ENCODE results near the gene PECR.

DNA sequence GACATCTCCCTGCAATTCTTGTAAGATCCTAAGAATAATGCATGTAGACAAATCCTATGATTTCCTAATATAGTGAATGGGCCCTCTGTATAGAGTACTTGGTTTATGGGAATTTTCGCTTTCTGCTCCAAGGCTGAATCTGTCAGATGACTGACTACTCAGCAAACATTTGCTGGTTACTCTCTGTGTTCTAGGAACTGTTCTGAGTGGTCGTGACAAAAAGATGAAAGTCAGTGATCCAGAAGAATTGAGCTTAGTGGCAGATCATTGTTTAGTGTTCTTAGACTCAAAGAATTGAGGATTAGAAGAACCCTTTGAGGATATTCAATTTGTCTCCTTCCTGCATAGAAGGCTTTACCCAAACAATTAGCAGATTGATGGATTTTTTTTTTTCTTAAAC is 37.5 kb upstream of the PECR start:
- no peak for TF ChIP-seq ZFP36 (IDR thresholded peaks at IDR 0.05; ENCODE audit: low read depth, low read length, partially characterized antibody)
- TF ChIP-seq DACH1 (IDR thresholded peaks at IDR 0.05; ENCODE audit: partially characterized antibody): no peak
- no peak for TF ChIP-seq TARDBP (IDR thresholded peaks at IDR 0.05)
- TF ChIP-seq, protein P1, sequence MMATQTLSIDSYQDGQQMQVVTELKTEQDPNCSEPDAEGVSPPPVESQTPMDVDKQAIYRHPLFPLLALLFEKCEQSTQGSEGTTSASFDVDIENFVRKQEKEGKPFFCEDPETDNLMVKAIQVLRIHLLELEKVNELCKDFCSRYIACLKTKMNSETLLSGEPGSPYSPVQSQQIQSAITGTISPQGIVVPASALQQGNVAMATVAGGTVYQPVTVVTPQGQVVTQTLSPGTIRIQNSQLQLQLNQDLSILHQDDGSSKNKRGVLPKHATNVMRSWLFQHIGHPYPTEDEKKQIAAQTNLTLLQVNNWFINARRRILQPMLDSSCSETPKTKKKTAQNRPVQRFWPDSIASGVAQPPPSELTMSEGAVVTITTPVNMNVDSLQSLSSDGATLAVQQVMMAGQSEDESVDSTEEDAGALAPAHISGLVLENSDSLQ (IDR thresholded peaks at IDR 0.05): no peak
- TF ChIP-seq, protein P2, sequence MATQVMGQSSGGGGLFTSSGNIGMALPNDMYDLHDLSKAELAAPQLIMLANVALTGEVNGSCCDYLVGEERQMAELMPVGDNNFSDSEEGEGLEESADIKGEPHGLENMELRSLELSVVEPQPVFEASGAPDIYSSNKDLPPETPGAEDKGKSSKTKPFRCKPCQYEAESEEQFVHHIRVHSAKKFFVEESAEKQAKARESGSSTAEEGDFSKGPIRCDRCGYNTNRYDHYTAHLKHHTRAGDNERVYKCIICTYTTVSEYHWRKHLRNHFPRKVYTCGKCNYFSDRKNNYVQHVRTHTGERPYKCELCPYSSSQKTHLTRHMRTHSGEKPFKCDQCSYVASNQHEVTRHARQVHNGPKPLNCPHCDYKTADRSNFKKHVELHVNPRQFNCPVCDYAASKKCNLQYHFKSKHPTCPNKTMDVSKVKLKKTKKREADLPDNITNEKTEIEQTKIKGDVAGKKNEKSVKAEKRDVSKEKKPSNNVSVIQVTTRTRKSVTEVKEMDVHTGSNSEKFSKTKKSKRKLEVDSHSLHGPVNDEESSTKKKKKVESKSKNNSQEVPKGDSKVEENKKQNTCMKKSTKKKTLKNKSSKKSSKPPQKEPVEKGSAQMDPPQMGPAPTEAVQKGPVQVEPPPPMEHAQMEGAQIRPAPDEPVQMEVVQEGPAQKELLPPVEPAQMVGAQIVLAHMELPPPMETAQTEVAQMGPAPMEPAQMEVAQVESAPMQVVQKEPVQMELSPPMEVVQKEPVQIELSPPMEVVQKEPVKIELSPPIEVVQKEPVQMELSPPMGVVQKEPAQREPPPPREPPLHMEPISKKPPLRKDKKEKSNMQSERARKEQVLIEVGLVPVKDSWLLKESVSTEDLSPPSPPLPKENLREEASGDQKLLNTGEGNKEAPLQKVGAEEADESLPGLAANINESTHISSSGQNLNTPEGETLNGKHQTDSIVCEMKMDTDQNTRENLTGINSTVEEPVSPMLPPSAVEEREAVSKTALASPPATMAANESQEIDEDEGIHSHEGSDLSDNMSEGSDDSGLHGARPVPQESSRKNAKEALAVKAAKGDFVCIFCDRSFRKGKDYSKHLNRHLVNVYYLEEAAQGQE (IDR thresholded peaks at IDR 0.05; ENCODE audit: borderline replicate concordance): no peak
- TF ChIP-seq, protein P2 (CRISPR knock-in tag; IDR thresholded peaks at IDR 0.05; ENCODE audit: low read depth): no peak
- TF ChIP-seq TBP (optimal IDR thresholded peaks at IDR 0.05; ENCODE audit: low read depth, low read length): no peak
- TF ChIP-seq, protein P3, sequence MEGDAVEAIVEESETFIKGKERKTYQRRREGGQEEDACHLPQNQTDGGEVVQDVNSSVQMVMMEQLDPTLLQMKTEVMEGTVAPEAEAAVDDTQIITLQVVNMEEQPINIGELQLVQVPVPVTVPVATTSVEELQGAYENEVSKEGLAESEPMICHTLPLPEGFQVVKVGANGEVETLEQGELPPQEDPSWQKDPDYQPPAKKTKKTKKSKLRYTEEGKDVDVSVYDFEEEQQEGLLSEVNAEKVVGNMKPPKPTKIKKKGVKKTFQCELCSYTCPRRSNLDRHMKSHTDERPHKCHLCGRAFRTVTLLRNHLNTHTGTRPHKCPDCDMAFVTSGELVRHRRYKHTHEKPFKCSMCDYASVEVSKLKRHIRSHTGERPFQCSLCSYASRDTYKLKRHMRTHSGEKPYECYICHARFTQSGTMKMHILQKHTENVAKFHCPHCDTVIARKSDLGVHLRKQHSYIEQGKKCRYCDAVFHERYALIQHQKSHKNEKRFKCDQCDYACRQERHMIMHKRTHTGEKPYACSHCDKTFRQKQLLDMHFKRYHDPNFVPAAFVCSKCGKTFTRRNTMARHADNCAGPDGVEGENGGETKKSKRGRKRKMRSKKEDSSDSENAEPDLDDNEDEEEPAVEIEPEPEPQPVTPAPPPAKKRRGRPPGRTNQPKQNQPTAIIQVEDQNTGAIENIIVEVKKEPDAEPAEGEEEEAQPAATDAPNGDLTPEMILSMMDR (IDR thresholded peaks at IDR 0.05 in 2 of 3, conservative IDR thresholded peaks at IDR 0.05 in 1 of 3; ENCODE audit: insufficient read depth in 2 of 3, low read depth in 1 of 3, low read length in 3 of 3): no peak
- TF ChIP-seq CEBPB (tag; IDR thresholded peaks at IDR 0.05): no peak
